Myocyte (in vitro differentiated cells): Measurements from ENCODE around the gene ABCC9. TPM values are rescaled to one million over a fixed set of nuclear protein-coding genes. Genes with fewer than 3 reads are reported as not detected.

Experiments used
- DNase-seq: peaks from one replicate; pipeline ENCODE4 v3.0.0-alpha.2; 2012; ENCODE audit warnings: low read depth
- total RNA-seq: library from RNA; depleted of rRNA; stranded (reverse); fragments of >200 nt; gene quantifications from 2 replicates; pipeline ENCODE4 v1.2.3, GENCODE V29; 2014

ABCC9 gene
- total RNA-seq, 1 donor from 2014 or later = 18.5 TPM

DNA sequence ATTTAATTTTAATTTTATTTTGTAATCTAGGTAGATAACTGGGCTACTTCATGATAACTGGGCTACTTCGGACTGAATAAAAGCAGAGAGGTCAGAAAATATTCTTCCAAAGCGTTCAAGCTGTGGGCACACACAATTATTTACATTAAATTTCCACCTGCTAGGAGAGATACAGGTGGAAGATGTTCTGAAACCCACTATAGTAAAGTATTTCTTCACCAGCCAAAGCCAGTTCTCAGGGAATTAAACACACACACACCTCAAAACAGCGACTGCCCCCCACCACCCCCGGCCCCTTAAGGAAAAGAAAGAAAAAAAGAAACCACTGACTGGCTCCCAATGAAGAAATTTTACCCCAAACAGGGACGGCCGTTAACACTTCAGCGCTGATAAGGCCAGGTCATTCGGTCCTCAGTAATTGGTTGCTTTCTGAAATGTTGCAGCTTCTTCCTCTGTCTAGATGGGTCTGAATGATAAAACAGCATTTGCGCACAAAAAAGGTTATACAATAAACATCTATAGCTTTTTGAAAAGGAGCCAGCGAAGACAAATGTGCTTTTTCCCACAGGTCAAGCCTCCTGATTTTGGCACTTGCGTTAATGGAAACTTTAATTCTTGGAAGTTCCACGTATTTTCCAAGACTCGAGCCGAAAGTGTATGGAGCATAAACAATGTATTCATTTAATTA is 165.9 kb downstream of the ABCC9 start:
- no peak for DNase-seq

DNA sequence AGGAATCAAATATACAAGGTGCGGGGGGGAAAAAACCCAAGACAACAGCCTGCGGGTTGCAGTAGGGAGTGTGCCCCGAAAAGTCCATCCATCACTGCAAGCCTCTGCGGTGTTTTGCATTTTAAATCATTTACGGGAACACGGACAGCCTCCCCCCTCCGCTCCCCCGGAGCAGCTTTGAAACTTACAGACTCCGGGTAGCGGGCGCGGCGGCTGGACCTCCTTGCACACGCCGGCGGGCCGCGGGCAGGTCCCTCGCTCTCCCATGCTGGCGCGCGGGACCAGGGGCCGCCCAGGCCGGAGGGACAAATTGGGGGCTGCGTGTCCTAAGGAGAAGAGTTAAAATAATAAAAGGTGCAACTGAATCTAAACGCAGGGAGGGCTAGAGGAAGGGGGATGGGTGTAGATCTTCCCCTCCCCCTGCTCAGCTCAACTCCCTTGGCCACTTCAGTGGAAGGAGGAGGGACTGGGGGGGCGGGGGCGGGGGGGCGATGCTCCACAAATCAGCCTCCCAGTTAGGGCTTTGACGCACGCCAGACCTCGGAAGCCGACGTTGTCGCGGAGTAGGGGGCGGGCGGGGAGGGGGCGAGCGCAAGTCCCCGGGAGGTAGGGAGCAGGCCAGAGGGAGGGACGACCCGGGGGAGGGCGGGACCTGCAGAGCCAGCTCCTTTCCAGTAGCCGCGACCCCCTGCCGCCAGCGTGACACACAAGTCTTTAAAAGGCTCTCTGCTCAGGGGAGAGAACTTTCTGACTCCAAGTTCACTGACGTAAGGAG is 166.7 kb downstream of the ABCC9 start, which contains the start of gene KCNJ8:
TSS of gene KCNJ8 (minus strand) at position 349 of the 775 bp plus-strand sequence. CDS start 1,090 bp downstream, outside the sequence.
- peak; percentile 18 for DNase-seq

DNA sequence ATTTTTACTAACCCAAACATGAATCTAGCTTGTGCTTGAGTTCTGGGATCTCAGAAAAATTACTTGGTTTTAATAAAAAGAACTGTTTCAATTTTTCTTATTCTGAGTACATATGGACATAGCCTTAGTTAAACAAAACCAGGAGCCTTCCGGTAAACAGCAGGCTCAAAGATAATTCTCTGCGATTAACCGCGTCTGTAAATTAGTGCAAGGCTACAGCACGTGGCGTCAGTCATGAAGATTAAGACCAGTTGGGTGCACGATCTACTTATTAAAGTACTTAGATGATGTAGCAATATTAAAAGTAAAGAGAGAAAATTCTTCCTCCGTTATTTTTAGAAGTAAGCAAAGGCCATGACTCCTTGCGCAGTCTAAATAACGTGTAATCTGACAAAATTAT is 167.4 kb downstream of the ABCC9 start:
- DNase-seq = no peak

DNA sequence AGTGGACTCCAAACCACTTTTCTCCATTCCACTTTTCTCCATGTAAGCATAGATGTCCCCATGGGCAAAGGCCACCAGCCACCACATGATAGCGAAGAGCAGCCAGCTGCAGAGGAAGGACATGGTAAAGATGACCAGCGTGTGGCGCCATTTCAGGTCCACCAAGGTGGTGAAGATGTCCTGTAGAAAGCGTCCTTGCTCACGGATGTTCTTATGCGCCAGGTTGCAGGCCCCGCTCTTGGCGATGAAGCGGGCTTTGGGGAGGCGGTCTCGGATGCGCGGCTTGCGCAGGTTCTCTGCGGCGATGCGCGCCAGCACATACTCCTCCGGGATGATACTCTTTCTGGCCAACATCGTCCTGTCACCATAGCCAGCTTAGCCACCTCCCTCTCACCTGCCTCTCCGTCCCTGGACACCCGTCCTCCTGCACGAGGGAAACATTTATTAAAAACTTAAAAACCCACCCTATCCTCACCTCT is 167.9 kb downstream of the ABCC9 start:
- DNase-seq = no peak

DNA sequence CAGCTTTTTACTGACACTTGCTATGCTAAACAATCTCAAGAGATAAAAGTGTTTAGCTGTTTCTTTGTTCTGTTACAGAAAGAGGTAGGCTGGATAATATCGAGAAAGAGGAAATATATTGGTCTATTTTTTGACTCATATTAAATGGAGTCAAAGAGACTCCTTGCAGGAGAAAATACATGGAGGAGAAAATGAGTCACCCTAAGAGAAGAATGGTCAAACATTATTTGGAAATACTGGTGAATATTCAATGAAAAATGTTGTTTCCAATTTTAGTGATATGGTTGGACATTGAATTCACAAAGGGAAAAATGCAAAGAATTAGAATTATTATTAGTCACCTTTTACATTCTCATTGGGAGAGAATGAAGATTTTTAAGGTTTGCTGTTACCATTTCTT is 169.9 kb downstream of the ABCC9 start:
- no peak for DNase-seq

DNA sequence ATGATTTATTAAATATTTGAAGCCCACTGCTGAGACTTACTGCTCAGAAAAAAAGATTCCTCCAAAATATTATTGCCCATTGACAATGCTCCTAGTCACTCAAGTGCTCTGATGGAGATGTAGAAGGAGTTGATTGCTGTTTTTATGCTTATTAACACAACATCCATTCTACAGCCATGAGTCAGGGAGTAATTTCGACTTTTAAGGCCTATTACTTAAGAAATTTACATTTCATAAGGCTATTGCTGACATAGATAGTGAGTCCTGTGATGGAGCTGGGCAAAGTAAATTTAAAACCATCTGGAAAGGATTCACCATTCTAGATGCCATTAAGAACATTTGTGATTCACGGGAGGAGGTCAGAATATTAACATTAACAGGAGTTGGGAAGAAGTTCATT is 171.9 kb downstream of the ABCC9 start:
- no peak for DNase-seq

DNA sequence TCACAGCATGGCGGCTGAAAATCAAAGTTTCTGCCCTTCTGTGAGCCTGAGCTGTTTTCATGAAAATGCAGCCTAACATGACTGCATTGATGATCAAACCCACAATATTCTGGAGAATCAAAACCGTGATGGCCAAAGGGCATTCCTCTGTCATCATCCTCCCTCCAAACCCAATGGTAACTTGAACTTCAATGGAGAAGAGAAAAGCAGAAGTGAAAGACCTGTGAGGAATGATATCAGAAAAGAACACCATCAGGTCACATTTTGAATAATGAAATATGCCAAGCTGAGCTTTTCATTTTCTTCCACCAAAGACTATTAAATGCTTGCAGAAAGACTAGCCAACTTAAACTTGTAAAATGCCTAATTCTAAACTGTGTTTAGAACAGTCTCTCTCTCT is 174.8 kb downstream of the ABCC9 start:
- no peak for DNase-seq

DNA sequence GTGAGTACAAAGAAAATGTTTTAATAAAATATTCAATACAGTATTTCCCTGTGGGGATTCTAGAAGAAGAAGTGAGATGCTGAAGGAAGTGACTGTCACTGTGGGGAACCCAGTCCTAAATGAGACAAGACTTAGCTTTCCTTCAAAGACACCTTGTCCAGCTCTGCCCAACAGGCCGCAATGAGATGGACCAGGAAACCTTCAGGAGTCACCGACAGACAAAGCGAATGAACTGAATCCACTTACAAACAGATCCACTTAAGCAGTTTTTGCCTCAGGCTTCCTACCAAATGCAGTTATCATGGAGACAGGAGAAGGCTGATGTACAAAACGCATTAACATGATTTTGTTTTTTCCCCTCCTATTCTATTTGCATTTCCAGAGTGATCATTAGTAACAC is 176.3 kb downstream of the ABCC9 start:
- no peak for DNase-seq

DNA sequence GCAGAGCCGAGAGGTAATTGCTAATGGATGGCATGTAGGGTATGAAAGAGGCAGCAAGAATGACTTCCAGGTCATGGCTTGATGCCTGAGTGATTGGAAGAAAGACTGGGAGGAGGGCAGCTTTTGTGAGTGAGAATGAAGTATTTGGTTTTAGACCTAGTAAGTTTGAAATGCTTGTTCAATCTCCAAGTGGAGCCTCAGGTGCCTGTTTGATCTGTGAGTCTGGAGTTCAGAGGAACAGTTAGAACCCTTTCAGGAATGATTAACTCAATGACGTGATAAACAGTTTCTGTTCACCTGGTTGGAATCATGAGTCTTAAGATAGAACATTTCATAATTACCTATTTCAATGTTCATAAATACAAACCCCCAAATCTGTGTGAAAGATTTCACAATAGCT is 177.2 kb downstream of the ABCC9 start:
- DNase-seq = no peak

DNA sequence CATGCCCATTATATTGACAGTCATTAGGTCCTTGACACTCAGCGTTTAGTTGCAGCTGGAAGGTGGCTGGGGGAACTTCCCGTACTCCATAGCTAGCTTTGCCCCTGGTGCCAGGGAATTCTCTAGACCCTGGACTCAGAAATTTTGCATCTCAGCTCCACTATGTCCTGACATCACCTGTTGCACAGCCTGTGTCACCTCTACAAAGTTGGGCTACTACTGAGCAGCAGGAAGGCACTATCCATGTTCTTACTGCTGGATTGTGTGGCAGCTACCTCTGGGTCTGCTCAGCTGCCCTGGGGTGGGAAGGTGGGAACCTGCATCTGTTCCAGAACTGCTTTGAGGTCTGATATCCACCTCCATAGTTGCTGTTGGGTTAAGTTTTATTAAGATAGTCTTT is 177.7 kb downstream of the ABCC9 start:
- no peak for DNase-seq

DNA sequence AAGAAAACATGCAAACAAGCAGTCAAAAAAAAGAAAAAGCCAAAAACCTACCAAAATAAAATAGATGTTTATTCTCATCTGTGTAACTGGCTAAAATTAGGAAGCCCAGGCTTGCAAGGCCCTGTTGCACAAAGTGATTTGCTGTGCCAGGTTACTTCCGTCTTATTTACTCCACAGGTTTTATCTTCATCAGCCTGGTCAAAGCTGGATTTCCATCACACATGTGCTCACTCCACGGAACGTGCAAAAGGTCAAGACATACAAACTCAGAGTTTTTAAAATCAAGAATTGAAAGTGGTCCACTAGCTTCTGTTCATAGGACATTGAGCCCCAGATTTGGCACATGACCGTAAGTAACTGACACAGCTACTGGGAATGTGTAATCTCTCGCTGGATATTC is 181.5 kb downstream of the ABCC9 start:
- DNase-seq = no peak

DNA sequence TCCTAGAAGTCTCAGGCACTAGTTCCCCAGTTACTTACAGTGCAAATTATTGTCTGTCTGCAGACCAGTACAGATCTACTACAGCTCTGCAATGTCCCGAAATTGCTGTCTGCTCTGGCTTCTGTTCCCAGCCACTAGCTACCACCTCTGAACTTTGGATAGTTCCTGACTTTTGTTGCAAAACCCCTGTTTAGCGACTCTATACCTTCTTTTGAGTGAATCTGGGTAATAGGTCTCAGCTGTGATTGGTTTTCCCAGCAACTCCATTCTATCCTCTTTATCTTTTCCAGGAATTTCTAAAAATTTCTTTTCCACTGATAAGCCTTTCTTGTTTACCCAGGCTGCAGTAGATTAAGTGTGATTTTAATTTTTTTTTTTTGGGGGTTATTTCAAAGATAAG is 183.5 kb downstream of the ABCC9 start:
- no peak for DNase-seq

DNA sequence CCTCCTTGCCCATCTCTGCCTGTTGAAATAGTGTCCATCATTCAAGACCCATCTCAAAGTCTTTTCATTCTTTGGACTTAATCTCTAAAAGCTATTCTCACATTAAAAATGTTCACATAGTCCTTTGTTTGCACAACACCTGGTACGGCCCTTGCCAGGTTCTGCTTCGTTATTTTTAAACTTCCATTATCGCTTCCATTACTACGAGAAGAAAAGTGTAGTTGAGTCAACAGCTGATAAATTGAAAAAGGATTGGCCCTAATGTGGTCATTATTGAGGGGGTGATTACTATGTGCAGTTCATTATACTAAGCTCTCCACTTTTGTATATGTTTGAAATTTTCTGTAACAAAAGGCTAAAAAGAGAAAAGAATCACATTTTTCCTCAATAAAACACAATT is 184.5 kb downstream of the ABCC9 start:
- DNase-seq = no peak

DNA sequence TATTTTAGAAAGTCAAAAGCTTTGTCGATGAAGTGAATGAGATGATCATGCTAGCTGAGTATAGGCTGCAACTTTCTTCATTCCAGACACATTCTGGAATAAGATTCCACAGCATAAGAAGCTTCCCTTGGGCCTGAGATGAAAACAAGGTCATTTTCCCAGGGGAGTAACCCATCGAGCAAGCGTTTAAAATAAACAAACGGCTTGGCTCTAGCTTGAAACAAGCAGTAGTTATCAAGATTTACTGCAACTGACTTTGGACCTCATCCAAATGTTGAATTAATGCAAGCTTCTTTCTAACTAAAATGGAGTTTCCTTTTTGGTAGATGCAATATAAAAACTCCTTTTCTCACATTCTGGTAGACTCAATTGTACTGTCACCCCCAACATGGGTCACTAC is 189.7 kb downstream of the ABCC9 start:
- DNase-seq = no peak

Other genes with a start within 250 kb of the ABCC9 start
- 0.10 and 0.40 TPM in 2 replicates for gene KCNJ8, start 166.7 kb downstream of the ABCC9 start, total RNA-seq
- 20.2 and 27.2 TPM in 2 replicates for gene CMAS, start 104.8 kb upstream of the ABCC9 start, total RNA-seq